BJ (cell line): ENCODE data around the gene OVCH1. TPM values are rescaled to one million over a fixed set of nuclear protein-coding genes. Genes with fewer than 3 reads are reported as not detected.

Source experiments
- CTCF ChIA-PET: fragments of 350-600 bp; formaldehyde crosslinking; extraction: SDS; loops from one replicate; lab custom pipeline; 2021; ENCODE audit warnings: antibody characterized with exemption, inconsistent platforms; lab: Yijun Ruan, JAX
- POLR2A ChIA-PET: fragments of 300-600 bp; sonication (Branson Sonifier 250); formaldehyde crosslinking; extraction: SDS; loops from one replicate; lab custom pipeline; 2021; ENCODE audit warnings: antibody characterized with exemption; lab: Charles Lee
- DNase-seq: peaks from one replicate; pipeline ENCODE4 v3.0.0-alpha.2; 2011; ENCODE audit warnings: low read depth
- H3K27me3 ChIP-seq: 2 replicates; pipeline ENCODE4 v1.6.0; 2011; ENCODE audit warnings: low read length; ENCODE audit not compliant: control insufficient read depth, insufficient read depth
- H3K36me3 ChIP-seq: 2 replicates; pipeline ENCODE4 v1.5.1; 2011; ENCODE audit warnings: low read length; ENCODE audit not compliant: control insufficient read depth, insufficient read depth
- H3K4me3 ChIP-seq: 2 replicates; pipeline ENCODE4 v1.5.1; 2011; ENCODE audit warnings: low read depth, mild to moderate bottlenecking, control low read depth, low read length
- CTCF ChIP-seq: IDR thresholded peaks from 2 replicates; pipeline ENCODE4 v1.5.1; 2011; ENCODE audit warnings: low read depth, mild to moderate bottlenecking, control low read depth, inconsistent platforms, low read length, moderate library complexity; ENCODE audit not compliant: insufficient read depth
- polyA plus RNA-seq: library from polyadenylated mRNA; depleted of rRNA; stranded (reverse); fragments of >200 nt; gene quantifications from 2 replicates; pipeline ENCODE4 v1.2.3, GENCODE V29; 2011

The OVCH1 gene
- polyA plus RNA-seq, 1 experiment = 0.06 TPM

GRCh38 chr12:29505122-29505521 lies 7.6 kb upstream of the OVCH1 start:
- DNase-seq = no peak
- ChIA-PET POLR2A (no interaction called here), CTCF (no interaction called here)
- no peaks in the 10 kb centered on the region for H3K36me3 ChIP-seq
- H3K27me3 ChIP-seq = no peaks in the 10 kb centered on the region
- no peak overlapping the region for H3K4me3 ChIP-seq
- no peak for TF ChIP-seq CTCF

GRCh38 chr12:29503283-29503682 lies 5.8 kb upstream of the OVCH1 start:
- POLR2A ChIA-PET = no interaction called here
- TF ChIP-seq CTCF = no peak

GRCh38 chr12:29499235-29499634 lies 1.7 kb upstream of the OVCH1 start:
- no peak overlapping the region for H3K4me3 ChIP-seq
- H3K27me3 ChIP-seq = no peaks in the 10 kb centered on the region
- ChIA-PET CTCF (interaction anchor here (1.6 kb wide), 1 partner anchor 188 kb away, joined by 3 read pairs; no protein-coding TSS in a partner anchor), POLR2A (no interaction called here)
- TF ChIP-seq CTCF = no peak
- no peak for DNase-seq
- H3K36me3 ChIP-seq = no peaks in the 10 kb centered on the region

More at GRCh38 chr12:29503283-29503682, 5.8 kb upstream of the OVCH1 start:
- Histone ChIP-seq H3K27me3 (no peaks in the 10 kb centered on the region), H3K36me3 (no peaks in the 10 kb centered on the region), H3K4me3 (no peak overlapping the region)
- CTCF ChIA-PET = interaction anchor here (1.4 kb wide), 1 partner anchor 16 kb away, joined by 3 read pairs; no protein-coding TSS in a partner anchor
- no peak for DNase-seq

- H3K36me3 ChIP-seq = no peaks in the 10 kb centered on the region
- no peak for DNase-seq
- no peaks in the 10 kb centered on the region for H3K27me3 ChIP-seq
- no peak for TF ChIP-seq CTCF
- CTCF ChIA-PET = interaction anchor here (0.6 kb wide), 1 partner anchor 583 kb away, joined by 3 read pairs; no protein-coding TSS in a partner anchor
- POLR2A ChIA-PET = no interaction called here
- no peak overlapping the region for H3K4me3 ChIP-seq
Observed at GRCh38 chr12:29492891-29493290, 4.6 kb downstream of the OVCH1 start.

GRCh38 chr12:29486972-29487371 lies 10.5 kb downstream of the OVCH1 start:
- ChIA-PET CTCF (no interaction called here), POLR2A (no interaction called here)
- no peak overlapping the region for H3K4me3 ChIP-seq

More at GRCh38 chr12:29486972-29487371, 10.5 kb downstream of the OVCH1 start:
- TF ChIP-seq CTCF = no peak
- no peaks in the 10 kb centered on the region for H3K36me3 ChIP-seq
- H3K27me3 ChIP-seq = no peaks in the 10 kb centered on the region
- no peak for DNase-seq
